Endothelial cell of umbilical vein (primary cell): ENCODE measurements around the gene ARHGEF10L.

ENCODE experiments used
- CTCF ChIP-seq, 2 donors: IDR thresholded peaks; 1 replicate in 1 of 2; 2 replicates in 1 of 2; pipeline ENCODE4 v1.5.1; 2011; ENCODE audit warnings: low read length in 2 of 2, mild to moderate bottlenecking in 2 of 2, moderate library complexity in 2 of 2, control low read depth in 1 of 2, inconsistent platforms in 1 of 2, low read depth in 1 of 2; ENCODE audit not compliant: insufficient read depth in 1 of 2; ENCODE audit errors: extremely low read depth in 1 of 2
- POLR2AphosphoS5 ChIP-seq: IDR thresholded peaks from 2 replicates; pipeline ENCODE4 v1.6.1; 2012; ENCODE audit warnings: low read depth, mild to moderate bottlenecking, control low read depth, low read length, moderate library complexity; ENCODE audit not compliant: insufficient read depth

DNA sequence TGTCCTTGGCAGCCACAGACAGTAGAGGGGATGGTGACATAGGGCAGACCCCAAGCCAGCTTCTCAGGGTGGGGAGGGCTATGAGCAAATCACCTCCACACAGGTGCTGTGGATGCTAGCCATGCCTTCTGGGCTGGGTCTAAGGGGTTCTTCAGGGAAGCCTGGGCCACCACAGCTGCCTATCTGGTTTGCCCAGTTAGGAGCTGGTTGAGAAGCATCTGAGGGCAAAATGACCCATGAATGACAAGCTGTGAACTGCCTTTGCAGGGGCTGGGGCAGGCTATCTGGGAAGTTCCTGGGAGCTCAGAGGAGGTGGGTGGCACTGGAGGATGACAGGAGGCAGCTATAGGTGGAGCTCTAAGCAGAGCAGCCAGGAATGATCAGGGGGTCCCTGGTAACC is 10.1 kb upstream of the ARHGEF10L start:
- TF ChIP-seq POLR2AphosphoS5: no peak
- TF ChIP-seq CTCF (IDR thresholded peaks at IDR 0.05; ENCODE audit: extremely low read depth in 1 of 2, insufficient read depth in 1 of 2, low read depth in 1 of 2, low read length in 2 of 2): no peak
